Stimulated activated naive B cell treated with anti-CD40 and anti-IgM and Interleukin-4, amounts not matched to agents 10 μg/mL and 1 μg/mL and 100 μg/mL, for 72 hours (primary cell): ENCODE results near the gene AGBL4.

Experiments
- ATAC-seq, 2 donors: fragments of 150-1000 bp; cut with Tn5 transposase; replicated peaks; 2 replicates each; pipeline ENCODE4 v1.10.0; 2021; ENCODE audit warnings: moderate library complexity in 1 of 2
- DNase-seq: peaks from one replicate; pipeline ENCODE4 v3.0.0; 2021
- H3K27ac Mint-ChIP-seq: one replicate; pipeline ENCODE4 v1.8.0; 2022; ENCODE audit warnings: mild to moderate bottlenecking, mixed read lengths
- H3K27me3 Mint-ChIP-seq, 2 donors: one replicate each; pipeline ENCODE4 v1.8.0; 2022; ENCODE audit warnings: mixed read lengths in 2 of 2
- H3K36me3 Mint-ChIP-seq, 2 donors: one replicate each; pipeline ENCODE4 v1.8.0; 2022; ENCODE audit warnings: mixed read lengths in 2 of 2, mild to moderate bottlenecking in 1 of 2
- H3K4me1 Mint-ChIP-seq, 2 donors: one replicate each; pipeline ENCODE4 v1.8.0; 2022; ENCODE audit warnings: mixed read lengths in 2 of 2, mild to moderate bottlenecking in 1 of 2
- H3K4me3 Mint-ChIP-seq, 2 donors: one replicate each; pipeline ENCODE4 v1.8.0; 2022; ENCODE audit warnings: mild to moderate bottlenecking in 2 of 2, mixed read lengths in 2 of 2, moderate library complexity in 1 of 2
- H3K9me3 Mint-ChIP-seq, 2 donors: one replicate each; pipeline ENCODE4 v1.8.0; 2022; ENCODE audit warnings: mixed read lengths in 2 of 2, mild to moderate bottlenecking in 1 of 2

Gene AGBL4

DNA sequence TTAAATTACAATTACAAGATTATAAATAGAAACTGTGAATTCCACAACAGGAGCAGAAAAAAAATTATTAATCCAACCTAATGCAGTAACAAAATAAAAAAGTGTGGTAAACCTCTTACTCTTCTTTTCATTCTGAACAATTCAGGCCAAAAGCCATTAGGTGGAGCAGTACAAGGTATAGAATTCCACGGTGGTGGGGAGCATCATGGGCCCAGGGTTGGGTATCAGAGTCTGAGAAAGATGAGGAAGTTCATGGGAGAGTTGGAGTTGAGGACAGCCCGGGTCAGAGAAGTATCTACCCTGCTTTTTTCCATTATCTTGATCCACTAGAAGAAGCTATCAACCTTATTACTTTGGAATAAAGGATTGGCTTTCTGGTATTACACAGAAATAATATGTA, 586.9 kb downstream of the AGBL4 start:
- H3K9me3 Mint-ChIP-seq: peaks cover 14 to 16% of the 10 kb centered on the region in 2 donors
- no peak overlapping the region for H3K4me3 Mint-ChIP-seq
- H3K27ac Mint-ChIP-seq: no peak overlapping the region
- no peak for DNase-seq
- ATAC-seq: no peak
- H3K27me3 Mint-ChIP-seq: no peaks in the 10 kb centered on the region
- no peaks in the 10 kb centered on the region for H3K4me1 Mint-ChIP-seq
- no peaks in the 10 kb centered on the region for H3K36me3 Mint-ChIP-seq

DNA sequence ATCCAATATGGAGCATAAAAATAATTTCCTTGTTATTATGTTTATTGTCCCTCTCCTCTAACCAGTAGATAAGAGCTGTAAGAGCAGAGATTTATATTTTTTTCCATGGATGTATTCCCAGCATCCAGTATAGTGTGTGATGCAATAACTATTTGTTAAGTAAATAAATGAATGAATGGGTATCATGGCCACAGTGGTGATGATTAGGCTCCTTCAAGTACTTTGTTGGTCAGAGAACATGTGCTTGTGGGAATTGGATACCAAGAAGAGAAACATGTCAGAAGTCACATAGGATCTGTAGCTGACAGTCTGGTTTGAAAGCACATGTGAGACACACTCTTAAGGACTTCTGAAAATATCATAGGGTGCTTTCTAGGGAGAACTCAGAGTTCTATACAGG, 588.5 kb downstream of the AGBL4 start:
- no peak for DNase-seq
- H3K27me3 Mint-ChIP-seq: no peaks in the 10 kb centered on the region
- H3K36me3 Mint-ChIP-seq: no peaks in the 10 kb centered on the region
- H3K4me3 Mint-ChIP-seq: no peak overlapping the region
- no peak for ATAC-seq
- no peak overlapping the region for H3K27ac Mint-ChIP-seq
- H3K9me3 Mint-ChIP-seq: peaks cover 6 to 9% of the 10 kb centered on the region in 2 donors
- no peaks in the 10 kb centered on the region for H3K4me1 Mint-ChIP-seq

DNA sequence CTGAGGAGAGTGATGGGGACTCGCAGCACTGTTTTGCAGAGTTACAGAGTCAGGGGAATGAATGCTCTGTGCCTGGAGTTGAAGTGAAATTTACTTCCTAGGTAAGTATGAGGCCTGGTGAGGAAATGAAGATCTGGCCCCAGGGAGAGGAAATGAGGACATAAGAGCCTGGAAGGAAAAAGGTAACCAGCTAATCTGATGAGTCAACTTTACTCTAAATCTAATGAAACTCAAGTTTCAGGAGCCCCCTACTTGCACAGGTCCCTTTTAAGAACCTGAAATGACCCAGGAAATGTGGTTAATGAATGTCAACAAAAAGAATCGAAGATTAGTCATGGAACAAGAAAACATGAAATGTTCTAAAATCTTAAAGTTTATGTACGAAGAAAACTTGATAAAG, 599.0 kb downstream of the AGBL4 start:
- Mint-ChIP-seq H3K36me3 (peaks cover 0 to 5% of the 10 kb centered on the region in 2 donors), H3K27me3 (no peaks in the 10 kb centered on the region), H3K9me3 (peaks cover 3 to 11% of the 10 kb centered on the region in 2 donors), H3K4me3 (no peak overlapping the region), H3K27ac (no peak overlapping the region), H3K4me1 (no peaks in the 10 kb centered on the region)
- no peak for ATAC-seq
- no peak for DNase-seq

DNA sequence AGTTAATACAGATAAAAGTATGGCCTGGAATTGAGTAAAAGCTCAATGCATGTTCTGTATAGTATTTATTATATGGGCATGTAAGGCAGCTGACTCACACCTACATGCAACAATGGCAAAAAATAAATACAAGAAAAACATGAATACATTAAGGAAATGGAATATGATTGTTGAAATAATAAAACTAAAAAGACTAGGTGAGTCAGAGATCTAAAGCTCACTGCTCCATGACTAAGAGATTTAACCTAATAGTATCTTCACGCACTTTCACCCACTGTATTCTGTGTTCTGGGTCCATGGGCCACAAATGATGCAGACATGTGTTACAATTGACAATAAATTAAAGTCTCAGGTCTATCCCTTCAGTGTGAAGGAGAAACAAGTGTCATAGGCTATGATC, 607.0 kb downstream of the AGBL4 start:
- no peak overlapping the region for H3K27ac Mint-ChIP-seq
- no peaks in the 10 kb centered on the region for H3K27me3 Mint-ChIP-seq
- no peak for ATAC-seq
- H3K4me3 Mint-ChIP-seq: no peak overlapping the region
- H3K36me3 Mint-ChIP-seq: no peaks in the 10 kb centered on the region
- H3K9me3 Mint-ChIP-seq: no peaks in the 10 kb centered on the region
- no peak for DNase-seq
- H3K4me1 Mint-ChIP-seq: no peaks in the 10 kb centered on the region

DNA sequence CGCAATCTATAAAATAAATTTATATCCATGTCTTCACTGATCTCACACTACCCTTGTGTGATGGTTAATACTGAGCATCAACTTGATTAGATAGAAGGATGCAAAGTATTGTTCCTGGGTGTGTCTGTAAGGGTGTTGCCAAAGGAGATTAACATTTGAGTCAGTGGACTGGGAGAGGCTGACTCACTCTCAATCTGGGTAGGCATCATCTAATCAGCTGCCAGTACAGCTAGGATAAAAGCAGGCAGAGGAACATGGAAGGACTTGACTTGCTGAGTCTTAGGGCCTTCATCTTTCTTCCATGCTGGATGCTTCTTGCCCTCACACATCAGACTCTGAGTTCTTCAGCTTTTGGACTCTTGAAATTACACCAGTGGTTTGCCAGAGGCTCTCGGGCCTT, 615.4 kb downstream of the AGBL4 start:
- Mint-ChIP-seq H3K4me3 (no peak overlapping the region), H3K27me3 (peaks cover 4 to 9% of the 10 kb centered on the region in 2 donors), H3K4me1 (no peaks in the 10 kb centered on the region), H3K36me3 (no peaks in the 10 kb centered on the region), H3K9me3 (peaks cover 0 to 3% of the 10 kb centered on the region in 2 donors), H3K27ac (no peak overlapping the region)
- ATAC-seq (no peak), DNase-seq (no peak)

DNA sequence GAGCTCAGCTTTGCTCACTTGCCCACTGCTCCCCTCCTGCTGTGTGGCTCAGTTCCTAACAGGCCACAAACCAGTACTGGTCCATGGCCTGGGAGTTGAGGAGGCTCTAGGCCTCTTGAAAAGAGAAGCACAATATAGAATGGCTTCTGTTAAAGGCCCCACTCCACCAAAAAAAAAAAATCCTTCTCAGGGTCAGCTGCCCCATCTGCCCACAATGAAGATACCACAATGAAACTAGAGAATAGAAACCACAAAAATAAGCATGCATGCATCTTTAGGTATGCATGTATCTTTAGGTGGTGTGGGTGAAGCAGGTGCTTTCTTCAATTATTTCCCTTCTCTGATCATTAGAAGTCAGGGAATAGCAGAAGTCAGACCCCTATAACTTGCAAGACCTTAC, 626.7 kb downstream of the AGBL4 start:
- ATAC-seq (no peak), DNase-seq (no peak)
- Mint-ChIP-seq H3K9me3 (peaks cover 5 to 8% of the 10 kb centered on the region in 2 donors), H3K4me3 (no peak overlapping the region), H3K27me3 (no peaks in the 10 kb centered on the region), H3K27ac (no peak overlapping the region), H3K36me3 (no peaks in the 10 kb centered on the region), H3K4me1 (no peaks in the 10 kb centered on the region)

DNA sequence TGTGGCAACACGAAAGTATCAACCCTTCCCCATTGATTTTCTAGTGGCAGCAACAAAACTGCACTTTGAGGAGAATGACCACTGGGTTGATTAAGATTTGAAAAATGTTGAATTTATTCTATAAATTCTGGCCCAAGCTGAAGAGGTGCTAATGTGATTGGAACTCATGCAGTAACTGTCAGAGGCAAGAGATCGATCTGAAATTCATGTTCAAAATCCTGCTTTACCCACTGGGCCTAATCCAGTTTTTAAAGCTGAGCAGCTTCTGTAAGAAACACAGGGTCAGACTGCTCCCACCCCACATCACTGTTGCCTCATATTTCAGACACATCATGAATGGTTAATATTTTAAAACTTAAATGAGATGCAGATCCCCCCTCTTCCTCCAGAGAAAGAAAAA, 629.6 kb downstream of the AGBL4 start:
- DNase-seq (no peak), ATAC-seq (no peak)
- no peak overlapping the region for H3K4me3 Mint-ChIP-seq
- H3K27ac Mint-ChIP-seq: no peak overlapping the region
- H3K4me1 Mint-ChIP-seq: no peaks in the 10 kb centered on the region
- H3K36me3 Mint-ChIP-seq: no peaks in the 10 kb centered on the region
- H3K27me3 Mint-ChIP-seq: no peaks in the 10 kb centered on the region
- no peaks in the 10 kb centered on the region for H3K9me3 Mint-ChIP-seq

DNA sequence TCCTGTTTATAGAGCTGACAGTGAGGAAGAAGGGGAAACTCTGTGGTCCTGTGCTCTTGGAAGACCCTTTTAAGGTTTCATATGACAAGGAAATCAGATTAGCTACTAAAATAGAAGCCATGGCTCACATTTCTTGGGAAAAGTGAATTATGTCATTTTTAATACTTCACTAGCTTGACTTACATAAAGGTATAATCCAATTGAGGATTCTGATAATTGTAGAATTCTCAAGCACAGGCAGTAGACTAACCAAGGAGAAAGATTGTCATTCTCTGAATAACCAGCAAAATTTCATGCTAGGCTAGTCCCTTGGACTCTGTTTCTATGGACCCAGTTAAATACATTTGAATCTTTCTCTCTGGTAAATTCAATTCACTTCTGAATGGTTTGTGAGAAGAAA, 634.1 kb downstream of the AGBL4 start:
- no peak overlapping the region for H3K27ac Mint-ChIP-seq
- H3K36me3 Mint-ChIP-seq: no peaks in the 10 kb centered on the region
- H3K27me3 Mint-ChIP-seq: no peaks in the 10 kb centered on the region
- H3K4me3 Mint-ChIP-seq: no peak overlapping the region
- DNase-seq (no peak), ATAC-seq (no peak)
- H3K9me3 Mint-ChIP-seq: no peaks in the 10 kb centered on the region
- H3K4me1 Mint-ChIP-seq: no peaks in the 10 kb centered on the region

DNA sequence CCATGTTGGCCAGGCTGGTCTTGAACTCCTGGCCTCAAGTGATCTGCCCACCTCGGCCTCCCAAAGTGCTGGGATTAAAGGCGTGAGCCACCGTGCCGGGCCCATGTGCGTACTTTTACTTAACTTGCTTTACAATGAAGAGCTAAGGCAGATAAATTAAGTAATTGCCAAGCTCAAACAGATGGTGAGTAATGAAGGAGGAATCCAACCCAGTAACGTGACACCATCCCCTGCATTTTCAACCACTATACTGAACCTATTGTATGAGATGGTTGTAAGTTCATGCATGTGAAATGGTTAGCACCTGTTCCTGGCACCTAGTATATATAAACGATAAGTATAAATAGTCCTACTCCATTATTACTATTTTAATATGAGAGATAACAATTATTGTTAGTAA, 659.1 kb downstream of the AGBL4 start:
- no peaks in the 10 kb centered on the region for H3K27me3 Mint-ChIP-seq
- H3K4me3 Mint-ChIP-seq: no peak overlapping the region
- DNase-seq: no peak
- no peak for ATAC-seq
- no peaks in the 10 kb centered on the region for H3K9me3 Mint-ChIP-seq
- no peaks in the 10 kb centered on the region for H3K36me3 Mint-ChIP-seq
- H3K4me1 Mint-ChIP-seq: no peaks in the 10 kb centered on the region
- H3K27ac Mint-ChIP-seq: no peak overlapping the region

DNA sequence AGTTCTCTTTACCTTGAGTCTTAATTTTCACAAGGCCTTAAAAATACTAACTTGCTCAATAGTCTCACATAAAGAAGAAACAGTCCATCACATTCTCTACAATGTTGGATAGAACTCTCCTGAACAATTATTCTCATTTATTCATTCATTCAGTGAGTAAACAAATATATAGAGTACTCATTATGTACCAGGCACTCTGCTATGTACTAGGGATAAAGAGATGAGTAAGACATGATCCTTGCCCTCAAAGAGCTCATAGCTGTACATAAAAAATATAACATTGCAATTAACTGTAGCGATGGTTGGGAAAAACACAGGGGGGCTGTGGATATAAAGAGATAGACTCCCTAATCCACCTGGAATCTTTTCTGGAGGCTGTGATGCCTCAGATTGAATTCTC, 660.1 kb downstream of the AGBL4 start:
- Mint-ChIP-seq H3K9me3 (no peaks in the 10 kb centered on the region), H3K27me3 (no peaks in the 10 kb centered on the region)
- ATAC-seq: no peak

DNA sequence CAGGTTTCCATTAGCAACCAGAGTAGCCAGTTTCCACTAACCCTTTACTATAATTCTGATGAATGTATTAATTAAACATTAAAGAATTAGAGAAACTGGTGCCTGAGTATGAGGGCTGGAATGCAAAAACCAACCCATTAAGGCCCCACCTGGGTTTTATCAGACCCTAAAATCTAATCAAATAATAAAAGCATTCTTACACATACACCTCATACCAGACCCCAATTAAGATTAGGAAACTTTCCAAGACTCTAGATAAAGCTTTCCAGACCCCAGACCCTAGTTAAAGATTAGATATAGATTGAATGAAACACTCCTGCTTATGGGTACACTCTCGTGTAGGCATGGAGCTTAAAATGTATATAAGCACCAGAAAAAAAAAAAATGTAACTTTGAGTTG, 665.7 kb downstream of the AGBL4 start:
- no peaks in the 10 kb centered on the region for H3K27me3 Mint-ChIP-seq
- H3K4me1 Mint-ChIP-seq: no peaks in the 10 kb centered on the region
- no peak overlapping the region for H3K4me3 Mint-ChIP-seq
- no peak for DNase-seq
- H3K36me3 Mint-ChIP-seq: no peaks in the 10 kb centered on the region
- no peak overlapping the region for H3K27ac Mint-ChIP-seq
- no peak for ATAC-seq
- no peaks in the 10 kb centered on the region for H3K9me3 Mint-ChIP-seq

More for the DNA sequence above, 660.1 kb downstream of the AGBL4 start:
- Mint-ChIP-seq H3K4me1 (no peaks in the 10 kb centered on the region), H3K27ac (no peak overlapping the region), H3K4me3 (no peak overlapping the region), H3K36me3 (no peaks in the 10 kb centered on the region)
- DNase-seq: no peak

DNA sequence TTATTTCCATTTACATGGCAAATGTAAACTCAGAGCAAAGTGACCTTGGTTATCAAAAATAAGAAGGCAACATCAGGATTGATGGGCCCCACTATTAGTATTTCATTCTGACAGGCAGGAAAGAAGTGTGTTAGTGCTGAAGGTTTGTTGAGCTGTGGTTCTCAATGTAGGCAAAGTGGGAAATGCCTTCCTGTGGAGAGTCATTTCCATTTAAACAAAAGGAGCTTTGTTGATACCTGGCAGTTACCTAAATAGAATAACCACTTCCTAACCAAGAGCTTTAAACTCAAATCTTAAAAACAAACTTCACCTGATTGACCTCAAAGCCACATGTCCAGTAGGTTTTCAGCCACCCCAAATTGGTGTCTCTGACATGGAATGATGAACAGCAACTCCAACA, 667.2 kb downstream of the AGBL4 start:
- no peaks in the 10 kb centered on the region for H3K4me1 Mint-ChIP-seq
- DNase-seq: no peak
- H3K27me3 Mint-ChIP-seq: no peaks in the 10 kb centered on the region
- ATAC-seq: no peak
- H3K4me3 Mint-ChIP-seq: no peak overlapping the region
- H3K27ac Mint-ChIP-seq: no peak overlapping the region
- no peaks in the 10 kb centered on the region for H3K36me3 Mint-ChIP-seq
- no peaks in the 10 kb centered on the region for H3K9me3 Mint-ChIP-seq

DNA sequence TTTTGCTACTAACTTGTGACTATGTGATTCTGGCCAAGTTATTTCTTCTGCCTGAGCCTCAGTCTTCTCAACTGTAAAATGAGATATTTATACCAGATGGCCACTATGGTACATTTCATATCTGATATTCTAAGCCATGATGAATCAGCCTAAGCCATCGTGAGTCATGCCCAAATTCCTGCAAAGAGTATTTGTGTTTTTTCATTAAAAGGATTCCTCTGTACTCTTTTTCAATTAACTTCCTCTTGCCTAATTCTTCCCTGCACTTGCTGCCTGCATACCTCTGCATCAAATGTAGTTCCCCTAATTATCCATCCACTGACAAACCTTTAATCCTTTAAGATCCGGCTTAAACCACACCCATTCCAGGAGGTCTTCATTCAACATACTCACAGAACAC, 672.0 kb downstream of the AGBL4 start:
- no peak for DNase-seq
- H3K27me3 Mint-ChIP-seq: no peaks in the 10 kb centered on the region
- no peaks in the 10 kb centered on the region for H3K4me1 Mint-ChIP-seq
- no peaks in the 10 kb centered on the region for H3K36me3 Mint-ChIP-seq
- H3K27ac Mint-ChIP-seq: no peak overlapping the region
- H3K9me3 Mint-ChIP-seq: no peaks in the 10 kb centered on the region
- H3K4me3 Mint-ChIP-seq: no peak overlapping the region
- ATAC-seq: no peak

DNA sequence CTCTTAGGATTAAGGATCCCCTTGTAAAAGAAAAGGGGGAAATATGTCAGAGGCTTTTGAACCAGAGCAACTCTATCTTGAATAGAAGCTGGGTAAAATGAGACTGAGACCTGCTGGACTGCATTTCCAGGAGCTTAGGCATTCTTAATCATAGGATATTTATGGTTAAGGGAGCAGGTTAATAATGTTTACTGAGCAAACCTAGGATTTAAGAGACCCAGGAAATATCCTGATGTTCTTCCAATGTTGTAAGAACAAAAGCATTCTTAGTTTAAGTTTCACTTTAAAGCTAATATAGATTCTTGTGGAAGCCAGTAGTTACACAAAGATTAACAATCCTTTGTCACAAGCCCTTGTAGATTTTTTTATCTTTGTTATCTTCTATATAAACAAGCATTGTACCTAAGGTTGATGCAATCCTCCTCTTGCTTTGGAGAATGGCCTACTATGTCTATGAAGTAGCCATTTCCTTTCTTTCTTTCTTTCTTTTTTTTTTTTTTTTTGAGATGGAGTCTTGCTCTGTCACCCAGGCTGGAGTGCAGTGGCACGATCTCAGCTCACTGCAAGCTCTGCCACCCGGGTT, 676.9 kb downstream of the AGBL4 start:
- no peaks in the 10 kb centered on the region for H3K27me3 Mint-ChIP-seq

DNA sequence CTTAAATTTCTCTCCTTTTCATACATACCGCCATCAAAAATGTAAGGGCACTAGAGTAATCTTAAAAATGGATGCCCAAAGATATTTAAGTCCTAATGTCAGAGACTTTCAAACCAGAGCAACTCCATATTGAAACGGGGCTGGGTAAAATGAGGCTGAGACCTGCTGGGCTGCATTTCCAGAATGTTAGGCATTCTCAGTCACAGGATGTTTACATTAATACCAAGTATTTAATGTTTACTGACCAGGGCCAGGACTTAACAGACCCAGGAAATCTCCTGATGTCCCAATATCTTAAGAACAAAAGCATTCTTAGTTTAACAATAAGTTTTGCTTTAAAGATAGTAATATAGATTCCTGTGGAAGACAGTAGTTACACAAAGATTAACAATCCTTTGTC, 683.2 kb downstream of the AGBL4 start:
- H3K27me3 Mint-ChIP-seq: no peaks in the 10 kb centered on the region
- ATAC-seq: no peak
- no peaks in the 10 kb centered on the region for H3K4me1 Mint-ChIP-seq

More for the DNA sequence above, 676.9 kb downstream of the AGBL4 start:
- no peak overlapping the region for H3K4me3 Mint-ChIP-seq
- no peaks in the 10 kb centered on the region for H3K36me3 Mint-ChIP-seq
- peaks cover 0 to 5% of the 10 kb centered on the region in 2 donors for H3K9me3 Mint-ChIP-seq
- DNase-seq (no peak), ATAC-seq (no peak)
- H3K4me1 Mint-ChIP-seq: no peaks in the 10 kb centered on the region
- H3K27ac Mint-ChIP-seq: no peak overlapping the region

DNA sequence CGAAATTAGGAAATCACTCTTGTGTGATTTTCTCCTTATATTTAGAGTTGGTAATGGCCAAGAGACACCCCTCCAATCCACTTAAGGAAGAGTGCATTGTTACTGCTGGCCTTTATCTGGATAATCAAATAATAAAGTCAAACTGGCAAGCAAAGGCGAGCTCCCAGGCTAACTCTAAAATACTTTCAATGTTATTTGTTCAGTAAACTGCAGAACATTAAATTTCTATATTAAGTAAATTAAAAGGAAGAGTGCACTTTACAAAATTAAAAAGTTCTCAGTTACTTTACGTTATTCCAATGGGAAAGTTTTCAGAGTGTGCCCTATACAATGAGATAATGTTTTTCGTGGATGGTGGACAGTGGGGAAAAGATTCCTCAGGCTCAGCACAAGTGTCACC, 684.7 kb downstream of the AGBL4 start:
- H3K4me1 Mint-ChIP-seq: no peaks in the 10 kb centered on the region
- ATAC-seq: no peak
- no peak overlapping the region for H3K4me3 Mint-ChIP-seq
- peaks cover 0 to 2% of the 10 kb centered on the region in 2 donors for H3K9me3 Mint-ChIP-seq
- no peaks in the 10 kb centered on the region for H3K36me3 Mint-ChIP-seq
- no peak for DNase-seq
- H3K27me3 Mint-ChIP-seq: no peaks in the 10 kb centered on the region
- no peak overlapping the region for H3K27ac Mint-ChIP-seq

More for the DNA sequence above, 683.2 kb downstream of the AGBL4 start:
- Mint-ChIP-seq H3K4me3 (no peak overlapping the region), H3K27ac (no peak overlapping the region), H3K9me3 (peaks cover 0 to 7% of the 10 kb centered on the region in 2 donors), H3K36me3 (no peaks in the 10 kb centered on the region)
- no peak for DNase-seq
